GM21367 (cell line): ENCODE data around the gene FYB1.
A peak's percentile ranks its signal among the peaks of the same experiment; 100 is the strongest.
"Not testable (repeated sequence)": the region's sequence is repeated elsewhere in the genome, so short reads cannot be mapped to it uniquely, and the experiment has no call there.

Experiments used
- ATAC-seq: cut with Tn5 transposase; IDR thresholded peaks from one replicate; pipeline ENCODE4 v1.9.1; 2021; ENCODE audit not compliant: unreplicated experiment

The FYB1 gene

GRCh38 chr5:39219437-39219836 lies at the start of gene FYB1:
Gene FYB1 (minus strand): TSS chr5:39219563. CDS start chr5:39202960, 16,603 bp downstream.
- no peak for ATAC-seq

GRCh38 chr5:39267186-39267585 lies 47.8 kb upstream of the FYB1 start:
- ATAC-seq, result no peak

- ATAC-seq, result no peak
Observed at GRCh38 chr5:39266442-39266841, 47.1 kb upstream of the FYB1 start.

GRCh38 chr5:39264528-39264927 lies 45.2 kb upstream of the FYB1 start:
- peak; percentile 97 for ATAC-seq

GRCh38 chr5:39262981-39263380 lies 43.6 kb upstream of the FYB1 start:
- no peak for ATAC-seq

GRCh38 chr5:39260095-39260494 lies 40.7 kb upstream of the FYB1 start:
- no peak for ATAC-seq

GRCh38 chr5:39257554-39257953 lies 38.2 kb upstream of the FYB1 start:
- no peak for ATAC-seq

- ATAC-seq, result no peak
Observed at GRCh38 chr5:39256477-39257235, 37.3 kb upstream of the FYB1 start.

GRCh38 chr5:39255406-39255805 lies 36.0 kb upstream of the FYB1 start:
- ATAC-seq, result no peak

- ATAC-seq, result no peak
Observed at GRCh38 chr5:39254671-39255070, 35.3 kb upstream of the FYB1 start.

GRCh38 chr5:39253196-39253595 lies 33.8 kb upstream of the FYB1 start:
- ATAC-seq, result no peak

GRCh38 chr5:39249564-39250274 lies 30.4 kb upstream of the FYB1 start:
- no peak for ATAC-seq

- ATAC-seq, result no peak
Observed at GRCh38 chr5:39249069-39249468, 29.7 kb upstream of the FYB1 start.

GRCh38 chr5:39240750-39241149 lies 21.4 kb upstream of the FYB1 start:
- ATAC-seq, result no peak

GRCh38 chr5:39238366-39239105 lies 19.2 kb upstream of the FYB1 start:
- no peak for ATAC-seq

- no peak for ATAC-seq
Observed at GRCh38 chr5:39236718-39237117, 17.4 kb upstream of the FYB1 start.

GRCh38 chr5:39235648-39236047 lies 16.3 kb upstream of the FYB1 start:
- no peak for ATAC-seq

- ATAC-seq, result not testable (repeated sequence)
Observed at GRCh38 chr5:39234494-39234893, 15.1 kb upstream of the FYB1 start.

GRCh38 chr5:39233783-39234182 lies 14.4 kb upstream of the FYB1 start:
- no peak for ATAC-seq

- ATAC-seq, result peak; percentile 78
Observed at GRCh38 chr5:39231705-39232525, 12.6 kb upstream of the FYB1 start.

- no peak for ATAC-seq
Observed at GRCh38 chr5:39228596-39228995, 9.2 kb upstream of the FYB1 start.
